ENCODE measurements around the gene OTC. TPM values are rescaled to one million over a fixed set of nuclear protein-coding genes. Genes with fewer than 3 reads are reported as not detected.

The OTC gene
- total RNA-seq, 1 experiment from 2014 or later, result not detected

GRCh38 chrX:38347136-38347535, 5.3 kb upstream of the OTC start:
- H3K79me2 ChIP-seq (ENCODE audit: insufficient read depth, low read length), result no peaks in the 10 kb centered on the region
- ChIA-PET RAD21 (ENCODE audit: low non-redundant PET in 1 of 2, low total read pairs in 2 of 2, uncharacterized antibody in 2 of 2, unreplicated experiment in 2 of 2) (no interaction called here), CTCF (no interaction called here), POLR2A (no interaction called here)
- no peak for TF ChIP-seq MAX (IDR thresholded peaks at IDR 0.05)
- TF ChIP-seq SRF (IDR thresholded peaks at IDR 0.05; ENCODE audit: low read depth), result peak; percentile 45; the same call in 1 of the 2 replicates
- H3K4me2 ChIP-seq (ENCODE audit: low read length), result no peak overlapping the region
- H3K36me3 ChIP-seq (ENCODE audit: control insufficient read depth in 1 of 2, insufficient read depth in 2 of 2, low read length in 2 of 2), result no peaks in the 10 kb centered on the region
- no peak overlapping the region for H3K9ac ChIP-seq (ENCODE audit: low read length)
- DNase-seq (ENCODE audit: low read depth, low spot score) (no peak), ATAC-seq (no peak)
- H2AFZ ChIP-seq (ENCODE audit: low read depth, low read length, poor library complexity, severe bottlenecking), result no peak overlapping the region
- H4K20me1 ChIP-seq (ENCODE audit: insufficient read depth), result no peaks in the 10 kb centered on the region
- BruUV-seq (replicated peaks), result no TSS peak
- no peak overlapping the region for H3K4me3 ChIP-seq (replicated peaks in 1 of 2; ENCODE audit: low read depth in 1 of 2, low read length in 2 of 2)
- no peaks in the 10 kb centered on the region for H3K9me3 ChIP-seq (ENCODE audit: control insufficient read depth in 1 of 2, insufficient read depth in 1 of 2, low read depth in 1 of 2, low read length in 2 of 2)
- intact Hi-C loops (cut with micrococcal nuclease), result no loop called here
- H3K27me3 ChIP-seq (ENCODE audit: insufficient read depth, low read length), result no peaks in the 10 kb centered on the region
- no peaks in the 10 kb centered on the region for H3K9me2 ChIP-seq (ENCODE audit: insufficient read depth)
- H3K27ac ChIP-seq (ENCODE audit: low read depth, low read length), result no peak overlapping the region
- no peaks in the 10 kb centered on the region for H3K4me1 ChIP-seq (ENCODE audit: control insufficient read depth in 1 of 2, insufficient read depth in 2 of 2, low read length in 2 of 2)

DNA sequence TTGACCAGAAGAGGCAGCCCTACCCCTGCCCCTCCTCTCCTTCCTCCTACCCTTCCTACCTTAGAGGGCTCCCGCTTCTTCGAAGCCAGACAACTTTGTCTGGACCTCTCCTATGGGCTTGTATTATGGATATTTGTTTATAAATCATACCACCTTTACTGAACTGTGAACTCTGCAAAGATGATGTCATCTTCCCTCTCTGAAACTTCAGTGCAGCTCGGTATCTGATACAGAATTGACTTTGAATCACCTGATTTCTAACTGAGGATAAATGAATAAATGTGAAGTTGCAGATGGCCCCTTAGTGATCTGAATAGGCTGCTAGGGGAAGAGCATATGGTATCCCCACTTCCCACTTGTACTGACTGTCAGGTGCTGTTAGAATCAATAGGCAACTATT, 1.1 kb upstream of the OTC start:
- Histone ChIP-seq H3K27ac (ENCODE audit: low read depth, low read length) (no peak overlapping the region), H3K9me3 (ENCODE audit: control insufficient read depth in 1 of 2, insufficient read depth in 1 of 2, low read depth in 1 of 2, low read length in 2 of 2) (no peaks in the 10 kb centered on the region), H3K27me3 (ENCODE audit: insufficient read depth, low read length) (no peaks in the 10 kb centered on the region), H3K9me2 (ENCODE audit: insufficient read depth) (no peaks in the 10 kb centered on the region), H3K9ac (ENCODE audit: low read length) (no peak overlapping the region), H3K79me2 (ENCODE audit: insufficient read depth, low read length) (no peaks in the 10 kb centered on the region), H3K4me1 (ENCODE audit: control insufficient read depth in 1 of 2, insufficient read depth in 2 of 2, low read length in 2 of 2) (no peaks in the 10 kb centered on the region), H3K4me3 (replicated peaks in 1 of 2; ENCODE audit: low read depth in 1 of 2, low read length in 2 of 2) (no peak overlapping the region), H3K4me2 (ENCODE audit: low read length) (no peak overlapping the region), H2AFZ (ENCODE audit: low read depth, low read length, poor library complexity, severe bottlenecking) (no peak overlapping the region), H4K20me1 (ENCODE audit: insufficient read depth) (no peaks in the 10 kb centered on the region), H3K36me3 (ENCODE audit: control insufficient read depth in 1 of 2, insufficient read depth in 2 of 2, low read length in 2 of 2) (no peaks in the 10 kb centered on the region)
- no peak for ATAC-seq
- ChIA-PET POLR2A (no interaction called here), RAD21 (ENCODE audit: low non-redundant PET in 1 of 2, low total read pairs in 2 of 2, uncharacterized antibody in 2 of 2, unreplicated experiment in 2 of 2) (no interaction called here), CTCF (no interaction called here)
- intact Hi-C loops (cut with micrococcal nuclease), result no loop called here
- DNase-seq (ENCODE audit: low read depth, low spot score), result no peak
- TF ChIP-seq SIN3A (IDR thresholded peaks at IDR 0.05; ENCODE audit: low read depth) (no peak), FOSL1 (IDR thresholded peaks at IDR 0.05; ENCODE audit: low read depth) (no peak)
- BruUV-seq (replicated peaks), result no TSS peak

DNA sequence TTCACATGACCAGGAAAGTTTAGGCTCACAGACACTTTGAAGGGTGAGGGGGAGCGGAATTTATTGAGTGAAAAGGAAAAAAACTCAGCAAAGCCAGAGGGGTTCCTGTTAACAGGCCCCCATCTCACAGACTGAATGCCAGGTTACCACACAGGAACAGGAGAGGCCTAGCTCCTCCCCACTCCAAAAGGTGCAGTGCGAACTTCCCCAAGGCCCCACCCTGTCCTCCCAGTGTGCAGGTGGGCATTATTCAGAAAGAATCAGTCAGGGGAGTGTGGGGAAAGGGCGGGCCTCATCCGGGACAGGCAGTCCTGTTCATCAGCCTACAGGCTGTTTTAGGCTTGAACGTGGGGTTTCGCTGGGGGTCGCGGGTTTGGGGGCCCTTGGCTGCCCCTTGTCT, 4.0 kb downstream of the OTC start:
- Histone ChIP-seq H2AFZ (ENCODE audit: low read depth, low read length, poor library complexity, severe bottlenecking) (no peak overlapping the region), H3K9me2 (ENCODE audit: insufficient read depth) (no peaks in the 10 kb centered on the region), H3K4me1 (ENCODE audit: control insufficient read depth in 1 of 2, insufficient read depth in 2 of 2, low read length in 2 of 2) (no peaks in the 10 kb centered on the region), H3K36me3 (ENCODE audit: control insufficient read depth in 1 of 2, insufficient read depth in 2 of 2, low read length in 2 of 2) (no peaks in the 10 kb centered on the region), H3K4me2 (ENCODE audit: low read length) (no peak overlapping the region), H3K9ac (ENCODE audit: low read length) (no peak overlapping the region), H3K27me3 (ENCODE audit: insufficient read depth, low read length) (no peaks in the 10 kb centered on the region), H4K20me1 (ENCODE audit: insufficient read depth) (no peaks in the 10 kb centered on the region), H3K79me2 (ENCODE audit: insufficient read depth, low read length) (no peaks in the 10 kb centered on the region), H3K4me3 (replicated peaks in 1 of 2; ENCODE audit: low read depth in 1 of 2, low read length in 2 of 2) (no peak overlapping the region), H3K27ac (ENCODE audit: low read depth, low read length) (no peak overlapping the region), H3K9me3 (ENCODE audit: control insufficient read depth in 1 of 2, insufficient read depth in 1 of 2, low read depth in 1 of 2, low read length in 2 of 2) (no peaks in the 10 kb centered on the region)
- BruUV-seq (replicated peaks), result no TSS peak
- no peak for ATAC-seq
- DNase-seq (ENCODE audit: low read depth, low spot score), result no peak
- RAD21 ChIA-PET (ENCODE audit: low non-redundant PET in 1 of 2, low total read pairs in 2 of 2, uncharacterized antibody in 2 of 2, unreplicated experiment in 2 of 2), result no interaction called here
- CTCF ChIA-PET, result no interaction called here
- intact Hi-C loops (cut with micrococcal nuclease), result no loop called here
- POLR2A ChIA-PET, result interaction anchor here (1.0 kb wide), 1 partner anchor 29 kb away, joined by 3 read pairs; the partner anchor contains the start of gene RPGR
- TF ChIP-seq TCF7L2 (IDR thresholded peaks at IDR 0.05; ENCODE audit: borderline replicate concordance, extremely low read depth, insufficient read depth, insufficient read length), result no peak
- TF ChIP-seq ZNF274 (IDR thresholded peaks at IDR 0.05; ENCODE audit: low read depth, low read length), result no peak
- TF ChIP-seq POLR2A (IDR thresholded peaks at IDR 0.05; ENCODE audit: borderline replicate concordance, extremely low read depth, insufficient read depth, insufficient read length), result no peak
- TF ChIP-seq, protein P1, sequence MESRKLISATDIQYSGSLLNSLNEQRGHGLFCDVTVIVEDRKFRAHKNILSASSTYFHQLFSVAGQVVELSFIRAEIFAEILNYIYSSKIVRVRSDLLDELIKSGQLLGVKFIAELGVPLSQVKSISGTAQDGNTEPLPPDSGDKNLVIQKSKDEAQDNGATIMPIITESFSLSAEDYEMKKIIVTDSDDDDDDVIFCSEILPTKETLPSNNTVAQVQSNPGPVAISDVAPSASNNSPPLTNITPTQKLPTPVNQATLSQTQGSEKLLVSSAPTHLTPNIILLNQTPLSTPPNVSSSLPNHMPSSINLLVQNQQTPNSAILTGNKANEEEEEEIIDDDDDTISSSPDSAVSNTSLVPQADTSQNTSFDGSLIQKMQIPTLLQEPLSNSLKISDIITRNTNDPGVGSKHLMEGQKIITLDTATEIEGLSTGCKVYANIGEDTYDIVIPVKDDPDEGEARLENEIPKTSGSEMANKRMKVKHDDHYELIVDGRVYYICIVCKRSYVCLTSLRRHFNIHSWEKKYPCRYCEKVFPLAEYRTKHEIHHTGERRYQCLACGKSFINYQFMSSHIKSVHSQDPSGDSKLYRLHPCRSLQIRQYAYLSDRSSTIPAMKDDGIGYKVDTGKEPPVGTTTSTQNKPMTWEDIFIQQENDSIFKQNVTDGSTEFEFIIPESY (IDR thresholded peaks at IDR 0.05; ENCODE audit: extremely low read depth, insufficient replicate concordance, low read length), result no peak
- TF ChIP-seq RAD21 (IDR thresholded peaks at IDR 0.05; ENCODE audit: low read depth), result no peak
- no peak for TF ChIP-seq MAX (IDR thresholded peaks at IDR 0.05)
- no peak for TF ChIP-seq EGR1 (IDR thresholded peaks at IDR 0.05; ENCODE audit: low read depth)
- TF ChIP-seq YY1 (IDR thresholded peaks at IDR 0.05; ENCODE audit: extremely low read depth, insufficient replicate concordance, low read depth, low read length), result no peak
- TF ChIP-seq ELF1 (IDR thresholded peaks at IDR 0.05; ENCODE audit: borderline replicate concordance, low read depth), result no peak
- no peak for TF ChIP-seq FOSL1 (IDR thresholded peaks at IDR 0.05; ENCODE audit: low read depth)
- TF ChIP-seq CBX3 (IDR thresholded peaks at IDR 0.05; ENCODE audit: low read depth), result no peak
- no peak for TF ChIP-seq SIN3A (IDR thresholded peaks at IDR 0.05; ENCODE audit: low read depth)

Measured in HCT116 (cell line).